AG09309 (cell line): ENCODE measurements around the gene ACBD3.

Experiments
- DNase-seq: peaks from one replicate; pipeline ENCODE4 v3.0.0-alpha.2; 2010; ENCODE audit warnings: low read depth
- H3K4me3 ChIP-seq: 2 replicates; pipeline ENCODE4 v1.5.1; 2011; ENCODE audit warnings: mild to moderate bottlenecking, low read depth, low read length, moderate library complexity; ENCODE audit not compliant: control insufficient read depth
- CTCF ChIP-seq: IDR thresholded peaks from 2 replicates; pipeline ENCODE4 v1.5.1; 2011; ENCODE audit warnings: mild to moderate bottlenecking, low read depth, low read length, inconsistent platforms; ENCODE audit not compliant: insufficient read depth, control insufficient read depth; ENCODE audit errors: missing control alignments

The ACBD3 gene

GRCh38 chr1:226222686-226223085, 36.1 kb upstream of the ACBD3 start:
- H3K4me3 ChIP-seq, result no peak overlapping the region
- no peak for TF ChIP-seq CTCF
- DNase-seq, result no peak

GRCh38 chr1:226220473-226221189, 34.1 kb upstream of the ACBD3 start:
- no peak for DNase-seq
- TF ChIP-seq CTCF, result no peak

DNA sequence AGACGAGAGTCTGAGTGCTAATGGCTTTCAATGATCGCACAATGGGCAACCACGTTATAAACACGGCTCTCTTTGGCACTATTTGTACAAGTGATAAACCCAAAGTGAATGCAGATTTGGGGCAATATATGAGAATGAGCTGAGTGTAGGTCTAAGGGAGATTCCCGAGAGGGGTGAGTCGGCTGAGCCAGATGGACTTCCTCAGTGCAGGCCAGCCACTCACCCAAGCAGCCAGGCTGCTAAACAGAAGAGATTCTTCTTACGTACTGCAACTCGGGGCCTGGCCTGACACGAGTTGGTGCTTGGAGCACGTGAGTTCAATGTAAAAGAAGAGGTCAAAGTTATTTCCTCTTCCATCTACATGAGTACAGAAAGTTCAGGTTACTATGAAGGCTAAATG, 30.7 kb upstream of the ACBD3 start:
- no peak overlapping the region for H3K4me3 ChIP-seq
- TF ChIP-seq CTCF, result no peak
- DNase-seq, result no peak

More at GRCh38 chr1:226220473-226221189, 34.1 kb upstream of the ACBD3 start:
- H3K4me3 ChIP-seq, result no peak overlapping the region

GRCh38 chr1:226216056-226216455, 29.5 kb upstream of the ACBD3 start:
- DNase-seq, result no peak
- no peak for TF ChIP-seq CTCF
- H3K4me3 ChIP-seq, result no peak overlapping the region

- H3K4me3 ChIP-seq, result no peak overlapping the region
- no peak for TF ChIP-seq CTCF
- DNase-seq, result no peak
Observed at GRCh38 chr1:226215239-226215638, 28.7 kb upstream of the ACBD3 start.

DNA sequence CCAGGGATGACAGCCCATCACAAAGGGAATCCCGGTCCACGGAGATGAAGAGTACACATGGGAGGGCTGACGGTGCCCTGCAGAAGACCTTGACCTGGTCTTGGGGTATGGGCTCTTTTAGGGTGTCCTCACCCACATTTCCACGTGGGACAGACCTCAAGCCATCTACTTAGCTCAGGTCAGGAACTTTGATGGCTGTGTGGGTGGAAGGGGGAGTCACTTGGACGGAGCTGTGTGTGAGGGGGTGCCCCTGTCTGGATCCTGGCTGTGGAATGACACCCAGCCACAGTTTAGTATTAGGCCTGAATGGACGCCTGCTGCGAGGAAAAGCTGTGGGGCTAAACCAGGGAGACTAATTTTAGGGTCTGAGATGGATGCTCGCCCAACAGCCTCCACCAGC, 26.0 kb upstream of the ACBD3 start:
- TF ChIP-seq CTCF, result no peak
- no peak overlapping the region for H3K4me3 ChIP-seq
- no peak for DNase-seq

- H3K4me3 ChIP-seq, result no peak overlapping the region
- no peak for TF ChIP-seq CTCF
- DNase-seq, result no peak
Observed at GRCh38 chr1:226211181-226211821, 24.8 kb upstream of the ACBD3 start.
